HG03558 (cell line): ENCODE measurements around the gene SPTBN5.

ENCODE experiments used
- ATAC-seq: cut with Tn5 transposase; IDR thresholded peaks from one replicate; pipeline ENCODE4 v1.9.1; 2021; ENCODE audit warnings: moderate number of reproducible peaks; ENCODE audit not compliant: unreplicated experiment; ENCODE audit errors: extremely low read depth

The SPTBN5 gene

GRCh38 chr15:41887161-41887560, 6.7 kb downstream of the SPTBN5 start:
- ATAC-seq = no peak

- ATAC-seq = no peak
Observed at GRCh38 chr15:41886741-41887140, 7.1 kb downstream of the SPTBN5 start.

GRCh38 chr15:41885841-41886240, 8.0 kb downstream of the SPTBN5 start:
- no peak for ATAC-seq

GRCh38 chr15:41885321-41885720, 8.5 kb downstream of the SPTBN5 start:
- no peak for ATAC-seq

- no peak for ATAC-seq
Observed at GRCh38 chr15:41884458-41884857, 9.4 kb downstream of the SPTBN5 start.

- no peak for ATAC-seq
Observed at GRCh38 chr15:41883484-41883825, 10.4 kb downstream of the SPTBN5 start.

GRCh38 chr15:41882689-41883483, 11.0 kb downstream of the SPTBN5 start:
- ATAC-seq = no peak

GRCh38 chr15:41881920-41882688, 11.7 kb downstream of the SPTBN5 start:
- no peak for ATAC-seq

GRCh38 chr15:41881550-41881919, 12.3 kb downstream of the SPTBN5 start:
- no peak for ATAC-seq

GRCh38 chr15:41881086-41881485, 12.8 kb downstream of the SPTBN5 start:
- ATAC-seq = no peak

- no peak for ATAC-seq
Observed at GRCh38 chr15:41880156-41880877, 13.5 kb downstream of the SPTBN5 start.

GRCh38 chr15:41879321-41879845, 14.5 kb downstream of the SPTBN5 start:
- no peak for ATAC-seq

- ATAC-seq = no peak
Observed at GRCh38 chr15:41878355-41878699, 15.5 kb downstream of the SPTBN5 start.

- ATAC-seq = no peak
Observed at GRCh38 chr15:41877631-41878354, 16.1 kb downstream of the SPTBN5 start.

- ATAC-seq = no peak
Observed at GRCh38 chr15:41876689-41877088, 17.2 kb downstream of the SPTBN5 start.

GRCh38 chr15:41876007-41876406, 17.8 kb downstream of the SPTBN5 start:
- ATAC-seq = no peak

- no peak for ATAC-seq
Observed at GRCh38 chr15:41874736-41875135, 19.1 kb downstream of the SPTBN5 start.

GRCh38 chr15:41873711-41874110, 20.1 kb downstream of the SPTBN5 start:
- ATAC-seq = no peak

GRCh38 chr15:41872166-41872747, 21.6 kb downstream of the SPTBN5 start:
- no peak for ATAC-seq
